HG02759 (cell line): ENCODE measurements around the gene CT45A10.
"Not testable (repeated sequence)": the region's sequence is repeated elsewhere in the genome, so short reads cannot be mapped to it uniquely, and the experiment has no call there.

Source experiments
- ATAC-seq: cut with Tn5 transposase; IDR thresholded peaks from one replicate; pipeline ENCODE4 v1.9.1; 2021; ENCODE audit warnings: mild to moderate bottlenecking, moderate library complexity; ENCODE audit not compliant: unreplicated experiment

Gene CT45A10, protein sequence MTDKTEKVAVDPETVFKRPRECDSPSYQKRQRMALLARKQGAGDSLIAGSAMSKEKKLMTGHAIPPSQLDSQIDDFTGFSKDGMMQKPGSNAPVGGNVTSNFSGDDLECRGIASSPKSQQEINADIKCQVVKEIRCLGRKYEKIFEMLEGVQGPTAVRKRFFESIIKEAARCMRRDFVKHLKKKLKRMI

DNA sequence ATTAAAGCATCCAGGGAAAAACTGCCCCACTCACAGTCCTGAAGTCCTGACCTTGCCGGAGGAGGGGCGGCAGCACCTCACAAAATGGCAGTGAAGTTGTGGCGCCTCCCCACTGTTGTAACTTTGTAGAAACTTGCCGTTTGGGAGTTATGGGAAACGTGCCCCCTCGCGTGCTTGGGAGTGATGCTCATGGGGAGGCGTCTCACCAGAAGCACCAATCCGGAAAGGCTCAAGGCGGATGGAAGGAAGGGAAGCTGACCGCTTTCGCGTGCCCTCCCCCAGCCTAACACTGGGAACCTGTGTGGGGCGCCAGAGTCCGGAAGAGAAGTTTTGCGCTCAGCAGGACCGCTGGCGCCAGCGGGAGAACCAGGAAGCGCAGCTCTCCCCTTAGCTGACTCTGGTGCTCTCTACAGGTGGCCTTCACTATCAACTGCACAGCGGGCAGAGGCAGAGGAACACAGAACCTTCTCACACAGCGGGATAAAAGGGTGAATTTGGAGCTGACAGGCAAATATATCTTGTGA, at the start of gene CT45A10, which contains the start of gene SAGE1:
Gene CT45A10, minus strand, starts transcription at position 151 of the 524 bp plus-strand sequence. CDS start 8,100 bp downstream, outside the sequence.
Gene SAGE1, plus strand, starts transcription at position 423 of the 524 bp plus-strand sequence. CDS start 2,527 bp downstream, outside the sequence.
- peak; percentile 48 for ATAC-seq

DNA sequence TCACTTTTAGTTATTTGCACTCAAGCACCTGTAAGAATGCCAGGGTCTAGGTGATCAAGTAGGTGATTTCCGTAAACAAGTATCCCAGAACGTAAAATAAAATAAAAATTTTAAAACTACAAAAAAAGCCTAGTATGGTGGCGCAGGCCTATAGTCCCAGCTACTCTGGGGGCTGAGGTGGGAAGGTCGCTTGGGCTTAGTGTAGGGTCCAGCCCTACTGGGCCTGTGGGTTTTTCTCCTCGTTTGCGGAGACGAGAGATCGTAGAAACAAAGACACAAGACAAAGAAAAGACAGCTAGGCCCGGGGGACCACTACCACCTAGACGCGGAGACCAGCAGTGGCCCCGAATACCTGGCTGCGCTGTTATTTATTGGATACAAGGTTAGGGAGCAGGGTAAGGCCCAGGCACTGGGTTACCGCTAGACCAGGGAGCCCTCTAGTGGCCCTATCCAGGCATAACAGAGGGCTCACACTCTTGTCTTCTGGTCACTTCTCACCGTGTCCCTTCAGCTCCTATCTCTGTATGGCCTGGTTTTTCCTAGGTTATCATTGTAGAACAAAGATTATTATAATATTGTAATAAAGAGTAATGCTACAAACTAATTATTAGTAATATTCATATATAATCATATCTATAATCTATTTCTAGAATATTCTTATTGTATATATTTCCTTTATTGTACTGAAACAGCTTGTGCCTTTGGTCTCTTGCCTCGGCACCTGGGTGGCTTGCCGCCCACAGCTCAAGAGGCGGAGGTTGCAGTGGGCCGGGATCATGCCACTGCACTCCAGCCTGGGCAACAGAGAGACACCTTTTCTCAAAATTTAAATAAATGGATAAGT, 38.6 kb upstream of the CT45A10 start:
- no peak for ATAC-seq

DNA sequence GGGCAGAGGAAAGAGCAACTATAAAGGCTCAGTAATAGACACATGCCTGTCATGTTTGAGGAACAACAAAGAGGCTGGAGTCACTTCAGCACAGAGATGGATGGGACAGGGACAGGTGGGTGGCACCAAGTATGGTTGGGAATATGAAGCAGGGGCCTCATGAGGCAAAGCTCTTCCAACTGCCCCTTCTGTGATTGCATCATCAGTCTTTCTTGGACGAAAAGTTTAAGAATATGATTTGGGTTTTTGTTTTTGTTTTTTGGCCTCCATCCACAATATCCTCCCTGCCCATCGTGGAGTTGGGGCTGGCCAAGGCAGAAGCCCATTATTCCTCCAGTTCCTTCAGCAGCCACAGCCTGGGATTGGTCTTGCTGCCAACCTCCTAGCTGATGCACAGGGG, 34.7 kb upstream of the CT45A10 start:
- no peak for ATAC-seq

DNA sequence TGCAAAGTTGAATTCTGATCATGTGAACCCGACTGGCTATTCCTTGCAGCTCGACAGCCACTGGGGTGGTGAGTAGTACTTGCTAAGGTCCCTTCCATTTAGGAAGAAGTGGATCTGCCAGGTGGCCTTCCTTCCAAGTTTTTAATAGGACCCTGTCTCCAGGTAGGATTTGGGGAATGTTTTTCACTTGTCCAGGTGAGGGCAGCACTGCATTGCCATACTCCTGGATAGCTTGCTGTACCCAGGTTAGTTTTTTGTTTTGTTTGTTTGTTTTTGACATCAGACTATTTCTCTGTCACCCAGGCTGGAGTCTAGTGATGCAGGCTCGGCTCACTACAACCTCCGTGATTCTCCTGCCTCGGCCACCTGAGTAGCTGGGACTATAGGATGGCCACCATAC, 30.1 kb upstream of the CT45A10 start:
- no peak for ATAC-seq

DNA sequence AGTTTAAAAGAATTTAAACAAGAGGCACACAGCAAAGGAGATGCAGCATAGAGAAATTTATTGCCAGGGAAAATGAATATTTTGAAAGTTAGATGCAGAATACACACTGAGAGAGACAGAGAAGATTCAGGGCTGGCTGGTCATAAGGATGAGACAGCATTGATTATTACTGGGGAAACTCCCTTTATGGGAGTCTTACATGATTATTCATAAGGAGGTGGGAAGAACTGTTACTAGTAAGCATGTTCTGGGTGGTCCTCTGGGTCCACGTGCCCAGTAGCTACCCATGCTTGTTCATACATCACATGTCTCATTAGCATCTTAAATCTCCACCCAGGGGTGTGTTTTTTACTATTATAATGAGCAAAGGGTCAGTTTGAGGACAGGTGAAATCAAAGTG, 27.3 kb upstream of the CT45A10 start:
- peak; percentile 21 for ATAC-seq

DNA sequence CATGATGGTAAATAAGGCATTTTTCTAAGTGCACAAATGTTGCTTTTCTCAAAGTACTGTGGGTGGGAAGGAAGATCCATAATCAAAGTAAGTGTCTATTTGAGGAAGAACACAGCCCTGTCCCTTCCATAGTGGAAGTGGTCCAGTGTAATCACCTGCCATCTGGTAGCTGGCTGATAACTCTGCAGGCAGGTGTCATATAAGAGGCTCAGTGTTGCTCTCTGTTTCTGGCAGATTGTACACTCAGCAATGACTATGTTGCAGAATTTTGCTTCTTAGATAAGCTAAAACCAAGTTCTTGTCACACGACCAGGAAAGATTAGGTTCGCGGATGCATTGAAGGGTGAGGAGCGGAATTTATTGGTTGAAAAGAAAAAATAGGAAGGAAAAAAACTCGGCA, 21.2 kb upstream of the CT45A10 start:
- ATAC-seq = no peak

DNA sequence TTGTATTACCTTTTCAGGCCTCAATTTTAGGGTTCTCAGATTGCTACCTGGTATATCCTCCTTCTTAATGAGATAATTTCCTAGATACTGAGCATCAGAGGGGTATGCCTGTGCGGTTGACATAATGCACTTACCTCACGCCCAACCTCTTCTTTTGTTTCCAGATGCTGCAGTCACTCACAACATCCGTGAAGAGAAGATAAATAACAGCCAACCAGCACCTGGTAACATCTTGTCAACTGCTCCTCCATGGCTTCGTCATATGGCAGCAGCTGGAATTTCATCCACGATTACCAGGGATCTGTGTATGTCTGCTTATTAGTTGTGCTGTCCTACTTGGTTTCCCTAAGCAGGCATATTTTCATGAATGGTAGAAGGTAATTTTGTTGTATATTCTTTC, 17.0 kb upstream of the CT45A10 start:
- no peak for ATAC-seq

DNA sequence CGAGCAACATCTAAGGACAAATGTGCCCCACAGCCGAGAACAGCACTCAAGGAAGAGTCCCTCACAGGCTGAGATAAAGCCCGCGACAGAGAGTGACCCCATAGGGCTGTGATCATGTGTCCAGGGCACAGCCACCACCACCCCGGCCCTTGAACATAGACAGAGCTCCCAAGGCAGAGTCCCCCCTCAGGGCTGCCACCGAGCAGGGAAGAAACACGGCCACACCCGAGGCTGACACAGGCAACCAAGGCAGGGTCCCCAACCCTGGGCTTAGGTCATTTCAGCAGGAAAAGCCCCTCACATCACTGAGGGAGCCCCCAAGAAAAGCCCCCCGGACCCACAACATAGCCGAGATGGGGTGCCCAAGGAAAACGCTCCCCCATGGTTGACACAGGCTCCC, 463 bp downstream of the CT45A10 start:
- no peak for ATAC-seq

DNA sequence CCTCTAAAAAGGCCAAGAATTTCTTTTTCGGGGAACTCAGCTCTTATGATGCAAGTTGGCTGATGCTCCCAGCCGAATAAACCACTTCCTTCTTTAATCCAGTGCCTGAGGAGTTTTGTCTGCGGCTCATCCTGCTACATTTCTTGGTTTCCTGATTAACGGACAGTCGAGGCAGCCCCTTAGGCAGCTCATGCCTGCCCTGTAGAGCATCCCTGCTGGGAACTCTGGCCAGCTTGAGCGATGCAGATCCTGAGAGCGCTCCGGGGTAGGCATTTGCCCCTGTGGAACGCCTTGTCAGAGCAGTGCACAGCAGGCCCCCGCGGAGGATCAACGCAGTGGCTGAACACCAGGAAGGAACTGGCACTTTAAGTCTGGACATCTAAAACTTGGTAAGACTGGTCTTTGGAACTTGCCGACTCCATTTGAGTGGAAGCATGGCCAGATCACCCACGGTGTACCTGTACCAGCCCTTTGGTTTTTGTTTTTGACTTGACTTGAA, 3.1 kb downstream of the CT45A10 start:
- no peak for ATAC-seq

DNA sequence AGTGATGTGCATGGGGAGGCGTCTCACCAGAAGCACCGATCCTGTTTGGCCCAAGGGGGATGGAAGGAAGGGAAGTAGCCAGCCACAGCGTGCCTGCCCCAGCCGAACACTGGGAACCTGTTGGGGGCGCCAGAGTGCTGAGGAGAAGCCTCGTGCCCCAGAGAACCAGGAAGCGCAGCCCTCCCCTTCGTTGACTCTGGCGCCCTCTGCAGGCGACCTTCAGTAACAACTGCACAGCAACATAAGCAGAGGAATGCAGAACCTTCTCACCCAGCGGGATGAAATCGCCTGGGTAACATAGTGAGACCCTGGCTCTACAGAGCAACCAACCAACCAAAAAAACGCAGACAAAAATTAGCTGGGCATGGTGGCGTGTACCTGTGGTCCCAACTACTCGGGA, 4.3 kb downstream of the CT45A10 start:
- ATAC-seq = not testable (repeated sequence)

DNA sequence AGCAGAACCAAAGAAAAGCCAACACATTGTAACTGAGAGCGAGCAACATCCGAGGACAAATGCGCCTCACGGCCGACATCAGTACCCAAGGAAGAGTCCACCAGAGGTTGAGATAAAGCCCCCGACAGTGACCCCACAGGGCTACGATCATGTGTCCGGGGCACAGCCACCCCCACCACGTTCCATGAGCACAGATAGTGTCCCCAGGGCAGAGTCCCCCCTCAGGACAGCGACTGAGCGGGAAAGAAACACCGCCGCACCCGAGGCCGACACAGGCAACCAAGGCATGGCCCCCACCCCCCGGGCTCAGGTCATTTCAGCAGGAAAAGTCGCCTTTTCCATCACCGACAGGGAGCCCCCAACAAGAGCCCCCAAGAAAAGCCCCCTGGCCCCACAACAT, 5.0 kb downstream of the CT45A10 start:
- ATAC-seq = not testable (repeated sequence)

DNA sequence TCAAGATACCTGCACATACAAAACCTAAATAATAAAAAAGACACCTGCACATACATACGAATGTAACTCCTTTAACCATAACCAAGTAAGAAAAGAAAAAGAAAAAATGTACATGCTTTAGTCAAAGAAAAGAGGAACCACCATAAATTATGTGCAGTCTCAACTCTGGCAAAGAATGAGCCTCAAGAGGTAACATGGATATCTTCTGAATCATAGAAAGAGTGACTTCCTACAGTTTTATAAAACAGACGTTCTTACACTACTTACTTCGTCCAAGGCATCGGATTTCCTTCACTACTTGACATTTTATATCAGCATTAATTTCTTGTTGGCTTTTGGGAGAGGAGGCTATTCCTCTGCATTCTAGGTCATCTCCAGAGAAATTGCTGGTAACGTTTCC, 10.5 kb downstream of the CT45A10 start:
- ATAC-seq = not testable (repeated sequence)

DNA sequence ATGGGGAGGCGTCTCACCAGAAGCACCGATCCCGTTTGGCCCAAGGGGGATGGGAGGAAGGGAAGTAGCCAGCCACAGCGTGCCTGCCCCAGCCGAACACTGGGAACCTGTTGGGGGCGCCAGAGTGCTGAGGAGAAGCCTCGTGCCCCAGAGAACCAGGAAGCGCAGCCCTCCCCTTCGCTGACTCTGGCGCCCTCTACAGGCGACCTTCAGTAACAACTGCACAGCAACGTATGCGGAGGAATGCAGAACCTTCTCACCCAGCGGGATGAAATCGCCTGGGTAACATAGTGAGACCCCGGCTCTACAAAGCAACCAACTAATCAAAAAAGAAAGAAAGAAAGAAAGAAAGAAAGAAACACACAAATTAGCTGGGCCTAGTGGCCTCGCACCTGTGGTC, 21.5 kb downstream of the CT45A10 start, which contains the start of gene CT45A9:
Gene CT45A9, minus strand, starts transcription at position 101 of the 400 bp plus-strand sequence. CDS start 3,751 bp downstream, outside the sequence.
- ATAC-seq = not testable (repeated sequence)

DNA sequence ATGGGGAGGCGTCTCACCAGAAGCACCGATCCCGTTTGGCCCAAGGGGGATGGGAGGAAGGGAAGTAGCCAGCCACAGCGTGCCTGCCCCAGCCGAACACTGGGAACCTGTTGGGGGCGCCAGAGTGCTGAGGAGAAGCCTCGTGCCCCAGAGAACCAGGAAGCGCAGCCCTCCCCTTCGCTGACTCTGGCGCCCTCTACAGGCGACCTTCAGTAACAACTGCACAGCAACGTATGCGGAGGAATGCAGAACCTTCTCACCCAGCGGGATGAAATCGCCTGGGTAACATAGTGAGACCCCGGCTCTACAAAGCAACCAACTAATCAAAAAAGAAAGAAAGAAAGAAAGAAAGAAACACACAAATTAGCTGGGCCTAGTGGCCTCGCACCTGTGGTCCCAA, 38.8 kb downstream of the CT45A10 start, which contains the start of gene CT45A8:
Gene CT45A8, minus strand, starts transcription at position 101 of the 400 bp plus-strand sequence. CDS start 3,755 bp downstream, outside the sequence.
- ATAC-seq = not testable (repeated sequence)

DNA sequence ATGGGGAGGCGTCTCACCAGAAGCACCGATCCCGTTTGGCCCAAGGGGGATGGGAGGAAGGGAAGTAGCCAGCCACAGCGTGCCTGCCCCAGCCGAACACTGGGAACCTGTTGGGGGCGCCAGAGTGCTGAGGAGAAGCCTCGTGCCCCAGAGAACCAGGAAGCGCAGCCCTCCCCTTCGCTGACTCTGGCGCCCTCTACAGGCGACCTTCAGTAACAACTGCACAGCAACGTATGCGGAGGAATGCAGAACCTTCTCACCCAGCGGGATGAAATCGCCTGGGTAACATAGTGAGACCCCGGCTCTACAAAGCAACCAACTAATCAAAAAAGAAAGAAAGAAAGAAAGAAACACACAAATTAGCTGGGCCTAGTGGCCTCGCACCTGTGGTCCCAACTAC, 56.1 kb downstream of the CT45A10 start, which contains the start of gene CT45A7:
Gene CT45A7, minus strand, starts transcription at position 101 of the 400 bp plus-strand sequence. CDS start 3,747 bp downstream, outside the sequence.
- not testable (repeated sequence) for ATAC-seq
